ENCODE measurements around the gene LRRC27. TPM values are rescaled to one million over a fixed set of nuclear protein-coding genes. Genes with fewer than 3 reads are reported as not detected.
"Not testable (repeated sequence)": the region's sequence is repeated elsewhere in the genome, so short reads cannot be mapped to it uniquely, and the experiment has no call there.

The LRRC27 gene
- polyA plus RNA-seq, 1 experiment, result 9.2 TPM

DNA sequence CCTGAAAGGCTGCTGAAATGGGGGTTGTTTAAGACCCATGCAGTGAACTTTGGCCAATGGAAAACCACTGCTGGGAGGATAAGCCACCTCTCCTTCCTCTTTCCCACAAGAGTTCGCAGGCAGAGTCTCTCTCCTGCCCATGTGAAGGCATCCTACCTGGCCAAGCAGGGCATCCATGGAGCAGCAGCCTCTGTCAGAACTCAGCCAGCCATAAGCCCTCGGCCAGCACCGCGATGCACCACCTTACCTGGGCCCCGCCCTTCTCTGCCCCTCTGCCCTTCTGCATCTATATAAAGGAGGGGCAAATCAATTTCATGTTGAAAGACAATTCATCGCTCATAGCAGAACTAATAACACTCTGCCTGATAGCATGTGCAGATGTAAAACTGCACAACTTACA is 18.1 kb upstream of the LRRC27 start:
- no peak overlapping the region for H3K4me3 ChIP-seq (ENCODE audit: low read depth, low read length)
- peaks cover 4% of the 10 kb centered on the region for H3K9me3 ChIP-seq (ENCODE audit: control insufficient read depth, insufficient read depth, low read length)
- no peak for DNase-seq (ENCODE audit: low read depth, low spot score)
- peaks cover 2% of the 10 kb centered on the region for H3K27me3 ChIP-seq (ENCODE audit: control insufficient read depth, insufficient read depth, low read length)
- TF ChIP-seq, protein P1, sequence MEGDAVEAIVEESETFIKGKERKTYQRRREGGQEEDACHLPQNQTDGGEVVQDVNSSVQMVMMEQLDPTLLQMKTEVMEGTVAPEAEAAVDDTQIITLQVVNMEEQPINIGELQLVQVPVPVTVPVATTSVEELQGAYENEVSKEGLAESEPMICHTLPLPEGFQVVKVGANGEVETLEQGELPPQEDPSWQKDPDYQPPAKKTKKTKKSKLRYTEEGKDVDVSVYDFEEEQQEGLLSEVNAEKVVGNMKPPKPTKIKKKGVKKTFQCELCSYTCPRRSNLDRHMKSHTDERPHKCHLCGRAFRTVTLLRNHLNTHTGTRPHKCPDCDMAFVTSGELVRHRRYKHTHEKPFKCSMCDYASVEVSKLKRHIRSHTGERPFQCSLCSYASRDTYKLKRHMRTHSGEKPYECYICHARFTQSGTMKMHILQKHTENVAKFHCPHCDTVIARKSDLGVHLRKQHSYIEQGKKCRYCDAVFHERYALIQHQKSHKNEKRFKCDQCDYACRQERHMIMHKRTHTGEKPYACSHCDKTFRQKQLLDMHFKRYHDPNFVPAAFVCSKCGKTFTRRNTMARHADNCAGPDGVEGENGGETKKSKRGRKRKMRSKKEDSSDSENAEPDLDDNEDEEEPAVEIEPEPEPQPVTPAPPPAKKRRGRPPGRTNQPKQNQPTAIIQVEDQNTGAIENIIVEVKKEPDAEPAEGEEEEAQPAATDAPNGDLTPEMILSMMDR (IDR thresholded peaks at IDR 0.05; ENCODE audit: low read depth, low read length), result no peak
- ChIA-PET CTCF (no interaction called here), POLR2A (no interaction called here)
- H3K27ac ChIP-seq (ENCODE audit: low read depth, low read length), result no peak overlapping the region

DNA sequence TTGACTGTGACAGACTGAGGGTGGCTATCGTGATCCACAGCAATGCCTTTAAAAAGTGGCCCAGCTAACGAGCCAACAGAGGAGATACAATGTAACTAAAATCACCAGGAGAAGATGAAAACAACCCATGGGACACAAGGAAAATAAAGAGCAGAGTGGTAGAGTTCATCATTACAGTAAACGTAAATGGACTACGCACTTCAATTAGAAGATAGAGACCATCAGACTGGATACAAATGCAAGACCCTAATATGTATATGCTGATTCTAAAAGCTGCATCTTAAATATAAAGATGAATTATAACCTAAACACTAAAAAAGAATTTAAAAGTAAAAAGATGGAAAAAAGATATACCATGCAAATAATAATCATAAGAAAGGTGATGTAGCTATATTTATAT is 17.7 kb upstream of the LRRC27 start:
- no peak for DNase-seq (ENCODE audit: low read depth, low spot score)
- H3K27ac ChIP-seq (ENCODE audit: low read depth, low read length), result no peak overlapping the region
- ChIA-PET POLR2A (no interaction called here), CTCF (no interaction called here)
- TF ChIP-seq, protein P1 (IDR thresholded peaks at IDR 0.05; ENCODE audit: low read depth, low read length), result no peak
- no peak overlapping the region for H3K4me3 ChIP-seq (ENCODE audit: low read depth, low read length)
- H3K9me3 ChIP-seq (ENCODE audit: control insufficient read depth, insufficient read depth, low read length), result peaks cover 4% of the 10 kb centered on the region
- peaks cover 2% of the 10 kb centered on the region for H3K27me3 ChIP-seq (ENCODE audit: control insufficient read depth, insufficient read depth, low read length)

DNA sequence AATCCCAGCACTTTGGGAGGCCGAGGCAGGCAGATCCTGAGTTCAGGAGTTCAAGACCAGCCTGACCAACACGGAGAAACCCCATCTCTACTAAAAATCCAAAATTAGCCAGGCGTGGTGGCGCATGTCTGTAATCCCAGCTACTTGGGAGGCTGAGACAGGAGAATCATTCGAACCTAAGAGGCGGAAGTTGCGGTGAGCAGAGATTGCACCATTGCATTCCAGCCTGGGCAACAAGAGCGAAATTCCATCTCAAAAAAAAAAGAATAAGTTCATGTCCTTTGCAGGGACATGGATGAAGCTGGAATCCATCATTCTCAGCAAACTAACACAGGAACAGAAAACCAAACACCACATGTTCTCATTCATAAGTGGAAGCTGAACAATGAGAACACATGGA is 17.1 kb upstream of the LRRC27 start:
- CTCF ChIA-PET; H3K27ac ChIP-seq (ENCODE audit: low read depth, low read length); DNase-seq (ENCODE audit: low read depth, low spot score); H3K9me3 ChIP-seq (ENCODE audit: control insufficient read depth, insufficient read depth, low read length); POLR2A ChIA-PET; H3K4me3 ChIP-seq (ENCODE audit: low read depth, low read length); H3K27me3 ChIP-seq (ENCODE audit: control insufficient read depth, insufficient read depth, low read length): not testable (repeated sequence)

DNA sequence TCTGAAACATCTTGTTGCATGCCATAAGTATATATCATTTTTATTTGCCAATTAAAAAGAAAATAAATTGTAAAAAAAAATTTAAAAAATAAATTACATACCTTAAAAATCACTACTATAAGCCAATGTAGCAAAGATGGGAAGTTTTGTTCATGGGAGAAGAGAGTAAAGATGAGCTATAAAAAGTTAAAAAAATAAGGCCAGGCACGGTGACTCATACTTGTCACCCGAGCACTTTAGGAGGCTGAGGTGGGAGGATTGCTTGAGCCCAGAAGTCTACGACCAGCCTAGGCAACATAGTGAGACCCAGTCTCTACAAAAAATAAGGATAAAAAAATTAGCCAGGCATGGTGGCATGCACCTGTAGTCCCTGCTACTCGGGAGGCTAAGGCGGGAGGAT is 15.9 kb upstream of the LRRC27 start:
- TF ChIP-seq, protein P1 (IDR thresholded peaks at IDR 0.05; ENCODE audit: low read depth, low read length), result no peak
- Histone ChIP-seq H3K9me3 (ENCODE audit: control insufficient read depth, insufficient read depth, low read length) (peaks cover 4% of the 10 kb centered on the region), H3K27ac (ENCODE audit: low read depth, low read length) (no peak overlapping the region), H3K27me3 (ENCODE audit: control insufficient read depth, insufficient read depth, low read length) (no peaks in the 10 kb centered on the region), H3K4me3 (ENCODE audit: low read depth, low read length) (no peak overlapping the region)
- DNase-seq (ENCODE audit: low read depth, low spot score), result no peak
- ChIA-PET POLR2A (no interaction called here), CTCF (no interaction called here)

DNA sequence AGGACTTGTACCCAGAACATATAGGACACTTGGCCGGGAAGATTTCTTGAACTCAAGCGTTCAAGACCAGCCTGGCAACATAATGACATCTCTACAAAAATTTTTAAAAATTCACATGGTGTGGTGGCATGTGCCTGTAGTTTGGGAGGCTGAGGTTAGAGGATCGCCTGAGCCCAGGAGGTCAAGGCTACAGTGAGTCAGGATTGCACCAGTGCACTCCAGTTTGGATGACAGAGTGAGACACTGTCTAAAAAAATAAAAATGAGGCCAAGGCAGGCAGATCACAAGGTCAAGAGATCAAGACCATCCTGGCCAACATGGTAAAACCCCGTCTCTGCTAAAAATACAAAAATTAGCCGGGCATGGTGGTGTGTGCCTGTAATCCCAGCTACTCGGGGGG is 14.5 kb upstream of the LRRC27 start:
- DNase-seq (ENCODE audit: low read depth, low spot score); H3K27ac ChIP-seq (ENCODE audit: low read depth, low read length); H3K27me3 ChIP-seq (ENCODE audit: control insufficient read depth, insufficient read depth, low read length); CTCF ChIA-PET; POLR2A ChIA-PET; H3K4me3 ChIP-seq (ENCODE audit: low read depth, low read length); H3K9me3 ChIP-seq (ENCODE audit: control insufficient read depth, insufficient read depth, low read length): not testable (repeated sequence)

DNA sequence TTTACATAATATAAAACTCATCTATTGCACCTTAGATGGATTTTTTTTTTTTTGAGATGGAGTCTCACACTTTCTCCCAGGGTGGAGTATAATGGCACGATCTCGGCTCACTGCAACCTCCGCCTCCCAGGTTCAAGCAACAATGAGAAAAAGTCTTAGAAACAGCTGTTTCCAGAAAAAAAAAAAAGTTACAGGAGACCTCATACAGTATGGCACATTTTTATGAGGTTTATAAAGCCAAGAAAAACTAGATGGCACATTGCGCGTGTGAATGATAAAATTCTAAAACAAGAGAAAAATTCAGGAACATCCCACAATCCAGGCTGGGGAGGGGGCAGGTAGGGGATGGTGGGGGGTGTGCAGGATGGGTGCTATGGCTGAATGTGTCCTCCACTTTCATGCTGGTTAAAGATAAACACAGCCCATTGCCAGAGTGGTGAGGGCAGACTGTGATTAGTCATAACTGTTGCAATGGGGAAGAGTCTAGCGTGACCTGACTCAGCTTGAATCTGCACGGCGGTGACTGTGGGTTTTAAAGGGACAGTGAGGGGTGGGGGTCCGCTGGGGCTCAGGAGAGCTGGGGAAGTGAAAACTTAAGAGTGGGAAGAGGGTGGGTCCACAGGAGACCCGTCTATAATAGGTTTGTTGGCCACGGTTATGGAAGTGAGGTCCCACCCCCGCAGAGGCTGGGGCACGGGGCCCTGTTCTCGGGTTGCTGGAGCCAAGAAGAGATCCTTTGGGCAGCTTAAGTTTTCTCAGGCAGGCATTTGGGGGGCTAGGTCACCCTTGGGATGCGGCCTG is 11.9 kb upstream of the LRRC27 start:
- DNase-seq (ENCODE audit: low read depth, low spot score), result peak; percentile 67
- no peak overlapping the region for H3K4me3 ChIP-seq (ENCODE audit: low read depth, low read length)
- no peaks in the 10 kb centered on the region for H3K27me3 ChIP-seq (ENCODE audit: control insufficient read depth, insufficient read depth, low read length)
- no peaks in the 10 kb centered on the region for H3K9me3 ChIP-seq (ENCODE audit: control insufficient read depth, insufficient read depth, low read length)
- H3K27ac ChIP-seq (ENCODE audit: low read depth, low read length), result peak overlapping the region; percentile 73
- TF ChIP-seq, protein P1 (IDR thresholded peaks at IDR 0.05; ENCODE audit: low read depth, low read length), result no peak
- ChIA-PET CTCF (interaction anchor here (0.7 to 1.1 kb wide), 2 partner anchors 96 to 776 kb away, joined by 3 to 4 read pairs; no protein-coding TSS in a partner anchor), POLR2A (interaction anchor here (0.6 kb wide), 1 partner anchor 23 kb away, joined by 3 read pairs; no protein-coding TSS in a partner anchor)
